ENCODE measurements around the gene NET1. TPM values are rescaled to one million over a fixed set of nuclear protein-coding genes. Genes with fewer than 3 reads are reported as not detected.
"Not testable (repeated sequence)": the region's sequence is repeated elsewhere in the genome, so short reads cannot be mapped to it uniquely, and the experiment has no call there.

The NET1 gene
- total RNA-seq, 2 experiments from 2014 or later, result 39.8 to 46.3 TPM

- Histone ChIP-seq H3K4me3 (ENCODE audit: low read depth, low read length, poor library complexity, severe bottlenecking) (no peak overlapping the region), H3K36me3 (ENCODE audit: insufficient read depth, low read length) (no peaks in the 10 kb centered on the region), H2AFZ (ENCODE audit: low read length) (no peak overlapping the region), H3K4me1 (ENCODE audit: insufficient read depth, low read length, poor library complexity, severe bottlenecking) (no peaks in the 10 kb centered on the region), H3K79me2 (ENCODE audit: insufficient read depth, low read depth, low read length) (no peaks in the 10 kb centered on the region), H3K4me2 (ENCODE audit: low read length) (no peak overlapping the region), H3K9me2 (ENCODE audit: insufficient read depth, low read length) (no peaks in the 10 kb centered on the region), H3K27ac (ENCODE audit: low read depth, low read length, poor library complexity, severe bottlenecking) (no peak overlapping the region), H4K20me1 (ENCODE audit: insufficient read depth, low read length) (no peaks in the 10 kb centered on the region), H3K9me3 (ENCODE audit: low read length) (no peaks in the 10 kb centered on the region)
- no peak for DNase-seq (ENCODE audit: low spot score)
- ChIA-PET CTCF (ENCODE audit: unreplicated experiment) (no interaction called here), POLR2A (no interaction called here)
- TF ChIP-seq CTCF (conservative IDR thresholded peaks at IDR 0.05; ENCODE audit: low read length) (no peak), EZH2phosphoT487 (IDR thresholded peaks at IDR 0.05; ENCODE audit: borderline replicate concordance, low read depth, low read length) (no peak)
- intact Hi-C loops (cut with micrococcal nuclease; ENCODE audit: unreplicated experiment), result no loop called here
- no TSS peak for BruUV-seq (replicated peaks)
Observed at GRCh38 chr10:5469353-5470061, 57.1 kb downstream of the NET1 start.

- Histone ChIP-seq H3K9me3 (ENCODE audit: low read length) (no peaks in the 10 kb centered on the region), H3K4me2 (ENCODE audit: low read length) (no peak overlapping the region), H3K9me2 (ENCODE audit: insufficient read depth, low read length) (no peaks in the 10 kb centered on the region), H4K20me1 (ENCODE audit: insufficient read depth, low read length) (no peaks in the 10 kb centered on the region), H3K27ac (ENCODE audit: low read depth, low read length, poor library complexity, severe bottlenecking) (no peak overlapping the region), H3K79me2 (ENCODE audit: insufficient read depth, low read depth, low read length) (no peaks in the 10 kb centered on the region), H3K36me3 (ENCODE audit: insufficient read depth, low read length) (no peaks in the 10 kb centered on the region), H3K4me1 (ENCODE audit: insufficient read depth, low read length, poor library complexity, severe bottlenecking) (no peaks in the 10 kb centered on the region), H2AFZ (ENCODE audit: low read length) (no peak overlapping the region), H3K4me3 (ENCODE audit: low read depth, low read length, poor library complexity, severe bottlenecking) (no peak overlapping the region)
- POLR2A ChIA-PET, result no interaction called here
- no TSS peak for BruUV-seq (replicated peaks)
- TF ChIP-seq EZH2phosphoT487 (IDR thresholded peaks at IDR 0.05; ENCODE audit: borderline replicate concordance, low read depth, low read length) (no peak), CTCF (conservative IDR thresholded peaks at IDR 0.05; ENCODE audit: low read length) (no peak)
- CTCF ChIA-PET (ENCODE audit: unreplicated experiment), result no interaction called here
- no peak for DNase-seq (ENCODE audit: low spot score)
- intact Hi-C loops (cut with micrococcal nuclease; ENCODE audit: unreplicated experiment), result no loop called here
Observed at GRCh38 chr10:5470062-5470751, 57.9 kb downstream of the NET1 start.

- H3K4me3 ChIP-seq (ENCODE audit: low read depth, low read length, poor library complexity, severe bottlenecking); H3K79me2 ChIP-seq (ENCODE audit: insufficient read depth, low read depth, low read length); H2AFZ ChIP-seq (ENCODE audit: low read length); intact Hi-C loops (cut with micrococcal nuclease; ENCODE audit: unreplicated experiment); H3K27ac ChIP-seq (ENCODE audit: low read depth, low read length, poor library complexity, severe bottlenecking); H3K9me3 ChIP-seq (ENCODE audit: low read length); DNase-seq (ENCODE audit: low spot score); H3K4me2 ChIP-seq (ENCODE audit: low read length); POLR2A ChIA-PET; H3K36me3 ChIP-seq (ENCODE audit: insufficient read depth, low read length); BruUV-seq (replicated peaks); H4K20me1 ChIP-seq (ENCODE audit: insufficient read depth, low read length); H3K9me2 ChIP-seq (ENCODE audit: insufficient read depth, low read length); CTCF ChIA-PET (ENCODE audit: unreplicated experiment); H3K4me1 ChIP-seq (ENCODE audit: insufficient read depth, low read length, poor library complexity, severe bottlenecking): not testable (repeated sequence)
Observed at GRCh38 chr10:5474642-5475041, 62.3 kb downstream of the NET1 start.

GRCh38 chr10:5475088-5475487 lies 62.7 kb downstream of the NET1 start:
- H2AFZ ChIP-seq (ENCODE audit: low read length); CTCF ChIA-PET (ENCODE audit: unreplicated experiment); H3K27ac ChIP-seq (ENCODE audit: low read depth, low read length, poor library complexity, severe bottlenecking); H3K79me2 ChIP-seq (ENCODE audit: insufficient read depth, low read depth, low read length); DNase-seq (ENCODE audit: low spot score); H3K9me2 ChIP-seq (ENCODE audit: insufficient read depth, low read length); H3K36me3 ChIP-seq (ENCODE audit: insufficient read depth, low read length); H3K4me1 ChIP-seq (ENCODE audit: insufficient read depth, low read length, poor library complexity, severe bottlenecking); H3K4me3 ChIP-seq (ENCODE audit: low read depth, low read length, poor library complexity, severe bottlenecking); intact Hi-C loops (cut with micrococcal nuclease; ENCODE audit: unreplicated experiment); POLR2A ChIA-PET; H3K4me2 ChIP-seq (ENCODE audit: low read length); H4K20me1 ChIP-seq (ENCODE audit: insufficient read depth, low read length); BruUV-seq (replicated peaks); H3K9me3 ChIP-seq (ENCODE audit: low read length): not testable (repeated sequence)

Measured in OCI-LY7 (cell line).